GM19240 (cell line): Measurements from ENCODE around the gene HIKESHI.

ENCODE experiments used
- DNase-seq: peaks from one replicate; pipeline ENCODE4 v3.0.0; 2011; ENCODE audit warnings: low spot score; ENCODE audit not compliant: insufficient read length

HIKESHI gene

GRCh38 chr11:86374069-86374468 lies 72.0 kb downstream of the HIKESHI start:
- no peak for DNase-seq

GRCh38 chr11:86374586-86374985 lies 72.5 kb downstream of the HIKESHI start, which contains the start of gene CCDC81:
Gene CCDC81, plus strand, starts transcription at chr11:86374887. Its CDS starts 277 bp downstream, at chr11:86375164.
- no peak for DNase-seq

- DNase-seq = no peak
Observed at GRCh38 chr11:86377972-86378371, 75.9 kb downstream of the HIKESHI start.

- DNase-seq = no peak
Observed at GRCh38 chr11:86380295-86381059, 78.4 kb downstream of the HIKESHI start.

- no peak for DNase-seq
Observed at GRCh38 chr11:86383041-86383955, 81.3 kb downstream of the HIKESHI start.

- DNase-seq = no peak
Observed at GRCh38 chr11:86386283-86386682, 84.2 kb downstream of the HIKESHI start.

- no peak for DNase-seq
Observed at GRCh38 chr11:86386746-86387145, 84.7 kb downstream of the HIKESHI start.

- no peak for DNase-seq
Observed at GRCh38 chr11:86388198-86388597, 86.2 kb downstream of the HIKESHI start.

GRCh38 chr11:86390487-86390886 lies 88.4 kb downstream of the HIKESHI start:
- DNase-seq = no peak

GRCh38 chr11:86395061-86395551 lies 93.1 kb downstream of the HIKESHI start:
- DNase-seq = no peak
